Fibroblast of the aortic adventitia (primary cell): ENCODE results near the gene PTPN7. TPM values are rescaled to one million over a fixed set of nuclear protein-coding genes. Genes with fewer than 3 reads are reported as not detected.

Experiments
- DNase-seq: peaks from one replicate; pipeline ENCODE4 v3.0.0-alpha.2; 2010; ENCODE audit warnings: low read depth
- H3K4me3 ChIP-seq: 2 replicates; pipeline ENCODE4 v1.5.1; 2011; ENCODE audit warnings: low read depth, mild to moderate bottlenecking, control low read depth, low read length, moderate library complexity
- total RNA-seq: library from RNA; depleted of rRNA; stranded (reverse); fragments of >200 nt; gene quantifications from 2 replicates; pipeline ENCODE4 v1.2.3, GENCODE V29; 2012; ENCODE audit warnings: low replicate concordance
- TF ChIP-seq, protein P1 (sequence below): IDR thresholded peaks from 2 replicates; pipeline ENCODE4 v1.5.1; 2011; ENCODE audit warnings: mild to moderate bottlenecking, low read length, control low read depth, inconsistent platforms; ENCODE audit not compliant: insufficient read depth

Gene PTPN7
- total RNA-seq, 1 donor, result not detected

GRCh38 chr1:202165267-202165941 is 5.0 kb upstream of the PTPN7 start:
- no peak overlapping the region for H3K4me3 ChIP-seq
- TF ChIP-seq, protein P1, sequence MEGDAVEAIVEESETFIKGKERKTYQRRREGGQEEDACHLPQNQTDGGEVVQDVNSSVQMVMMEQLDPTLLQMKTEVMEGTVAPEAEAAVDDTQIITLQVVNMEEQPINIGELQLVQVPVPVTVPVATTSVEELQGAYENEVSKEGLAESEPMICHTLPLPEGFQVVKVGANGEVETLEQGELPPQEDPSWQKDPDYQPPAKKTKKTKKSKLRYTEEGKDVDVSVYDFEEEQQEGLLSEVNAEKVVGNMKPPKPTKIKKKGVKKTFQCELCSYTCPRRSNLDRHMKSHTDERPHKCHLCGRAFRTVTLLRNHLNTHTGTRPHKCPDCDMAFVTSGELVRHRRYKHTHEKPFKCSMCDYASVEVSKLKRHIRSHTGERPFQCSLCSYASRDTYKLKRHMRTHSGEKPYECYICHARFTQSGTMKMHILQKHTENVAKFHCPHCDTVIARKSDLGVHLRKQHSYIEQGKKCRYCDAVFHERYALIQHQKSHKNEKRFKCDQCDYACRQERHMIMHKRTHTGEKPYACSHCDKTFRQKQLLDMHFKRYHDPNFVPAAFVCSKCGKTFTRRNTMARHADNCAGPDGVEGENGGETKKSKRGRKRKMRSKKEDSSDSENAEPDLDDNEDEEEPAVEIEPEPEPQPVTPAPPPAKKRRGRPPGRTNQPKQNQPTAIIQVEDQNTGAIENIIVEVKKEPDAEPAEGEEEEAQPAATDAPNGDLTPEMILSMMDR, result no peak
- no peak for DNase-seq

DNA sequence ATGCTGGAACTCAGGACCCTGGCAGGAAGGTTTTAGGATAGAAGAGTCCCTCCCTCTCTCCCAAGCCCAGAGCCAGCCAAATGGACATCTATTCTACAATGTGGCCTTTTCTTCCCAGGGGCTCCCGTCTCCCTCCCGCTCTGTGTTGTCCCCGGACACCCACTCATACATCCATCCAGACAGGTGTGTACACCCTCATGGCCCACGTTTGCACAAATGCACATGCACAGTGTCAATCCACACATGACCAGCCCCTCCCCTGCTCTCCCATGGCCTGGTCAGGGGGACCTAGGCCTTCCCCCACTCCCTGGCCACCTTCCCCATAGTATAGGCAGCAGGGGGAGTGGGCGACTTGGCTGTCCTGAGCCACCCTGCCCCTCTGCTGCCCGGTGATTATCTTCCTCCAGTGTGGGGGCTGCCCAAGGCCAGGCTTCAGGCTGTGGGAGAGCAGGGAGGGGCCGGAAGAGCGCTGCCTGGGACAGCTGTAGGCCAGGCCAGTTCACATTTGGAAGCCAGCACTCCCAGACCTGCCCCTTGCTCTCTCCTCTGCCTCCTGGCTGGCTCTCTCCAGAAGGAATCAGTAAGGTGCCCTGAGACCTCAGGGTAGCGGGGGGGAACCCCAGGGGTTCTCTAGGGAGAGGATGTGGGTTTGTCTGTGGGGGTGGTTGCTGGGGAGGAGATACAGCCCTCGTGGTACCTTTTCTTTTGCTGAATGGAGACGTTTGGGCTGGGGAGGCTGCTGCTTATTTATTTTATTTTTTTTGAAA is 4.1 kb upstream of the PTPN7 start:
- TF ChIP-seq, protein P1, result no peak
- no peak for DNase-seq
- no peak overlapping the region for H3K4me3 ChIP-seq

DNA sequence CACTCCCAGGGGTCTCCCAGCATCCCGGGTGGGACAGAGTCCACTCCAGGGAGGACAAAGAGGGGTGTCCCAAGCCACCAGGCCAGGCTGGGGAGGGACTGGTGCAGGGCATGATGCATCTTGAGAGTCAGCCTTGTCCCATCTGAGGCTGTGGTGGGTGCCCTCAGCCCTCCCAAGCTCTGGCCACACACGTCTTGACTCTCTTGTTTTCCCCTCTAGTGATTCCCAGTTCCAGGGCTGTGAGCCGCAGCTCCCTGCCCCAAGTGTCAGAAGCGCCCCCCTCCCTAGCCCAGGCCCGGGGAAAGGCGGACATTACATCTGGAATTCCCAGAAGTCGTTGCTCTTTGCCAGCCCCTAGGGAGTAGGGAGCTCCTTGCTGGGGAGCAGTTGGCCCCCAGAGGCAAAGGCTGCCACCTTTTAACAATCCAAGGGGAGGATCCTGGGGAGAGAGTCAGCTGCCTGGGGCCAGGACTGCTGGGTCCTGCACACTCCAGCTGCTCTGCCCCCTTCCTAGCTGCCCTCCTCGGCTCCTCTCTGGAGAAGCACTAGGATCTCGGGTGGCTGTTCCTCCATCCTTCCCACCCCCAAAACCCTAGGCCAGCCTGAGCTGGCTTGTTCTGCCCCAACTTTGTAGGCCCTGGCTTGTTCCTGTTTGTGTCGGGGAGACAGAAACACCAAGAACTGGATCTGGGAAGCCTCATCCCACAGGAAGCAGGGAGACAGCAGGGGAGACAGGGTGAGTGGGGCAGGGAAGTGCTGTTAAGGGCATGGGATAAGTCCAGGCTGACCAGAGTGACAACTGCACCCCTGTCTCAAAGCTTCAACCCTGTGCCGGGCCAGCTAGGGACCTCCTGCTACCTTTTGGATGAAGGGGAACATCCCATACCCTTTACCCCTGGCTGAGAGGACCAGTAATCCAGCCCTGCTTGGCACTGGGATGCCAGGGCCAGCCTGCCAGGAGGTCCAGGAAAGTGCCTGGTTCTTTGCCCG is 3.2 kb upstream of the PTPN7 start:
- H3K4me3 ChIP-seq, result no peak overlapping the region
- TF ChIP-seq, protein P1, result no peak
- DNase-seq, result no peak

DNA sequence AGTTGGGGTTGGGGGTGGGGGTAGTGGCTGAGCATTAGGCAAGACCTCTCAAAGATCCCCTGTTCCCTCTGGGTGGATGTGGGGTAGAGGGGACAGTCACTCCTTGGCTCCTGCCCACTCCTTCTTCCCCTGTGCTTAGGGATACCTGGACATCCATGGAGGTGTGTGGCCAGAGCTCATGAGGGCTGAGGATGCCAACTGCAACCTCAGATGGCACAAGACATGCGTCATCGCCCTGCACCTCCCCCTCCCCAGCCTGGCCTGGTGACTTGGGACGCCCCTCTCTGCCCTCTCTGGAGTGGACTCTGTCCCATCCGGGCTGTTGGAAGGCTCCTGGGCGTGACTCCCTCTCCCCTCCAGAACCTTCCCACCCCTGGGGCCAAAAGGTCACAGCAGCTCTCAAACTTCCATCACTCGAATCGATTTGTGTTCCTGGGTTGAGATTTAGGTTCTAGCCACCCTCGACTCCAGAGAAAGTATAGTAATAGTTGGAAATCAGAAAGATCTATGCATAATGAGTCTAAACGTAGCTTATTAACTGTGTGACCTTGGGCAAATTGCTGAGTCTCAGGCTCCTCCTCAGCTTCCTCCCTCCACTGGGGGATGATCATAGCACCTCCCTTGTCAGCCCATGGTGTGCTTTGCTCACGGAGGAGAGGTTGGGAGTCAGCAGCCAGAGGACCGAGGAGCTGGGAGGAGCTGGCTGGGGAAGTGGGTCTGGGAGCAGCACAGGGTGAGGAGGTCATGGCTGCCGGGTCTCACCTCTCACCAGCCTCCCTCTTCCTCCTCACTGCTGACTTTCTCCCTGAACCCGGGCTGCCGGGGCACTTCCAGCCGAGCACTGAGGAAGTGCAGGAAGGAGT is 2.2 kb upstream of the PTPN7 start:
- no peak overlapping the region for H3K4me3 ChIP-seq
- no peak for DNase-seq
- TF ChIP-seq, protein P1, result no peak

DNA sequence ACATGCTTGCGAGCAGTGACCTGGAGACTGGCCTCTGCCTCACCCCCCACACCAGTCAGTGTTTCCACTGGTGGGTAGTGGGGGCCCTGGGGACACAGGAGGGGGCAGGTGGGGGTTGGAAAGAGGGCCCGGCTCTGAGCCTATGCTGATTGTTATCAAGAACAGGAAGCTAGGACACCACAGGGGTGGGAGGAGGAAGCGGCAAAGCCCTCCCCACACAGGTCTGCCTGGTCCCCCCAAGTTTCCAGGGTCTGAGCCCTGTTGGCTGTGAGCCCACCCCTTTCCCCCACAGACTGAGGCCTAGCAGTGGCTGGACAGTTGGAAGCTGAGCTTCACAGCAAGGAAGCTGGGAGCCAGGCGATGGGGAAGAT is 1.6 kb upstream of the PTPN7 start:
- DNase-seq, result no peak
- H3K4me3 ChIP-seq, result no peak overlapping the region
- TF ChIP-seq, protein P1, result no peak
